Neuron (in vitro differentiated cells): ENCODE measurements around the gene COL18A1.
"Not testable (repeated sequence)": the region's sequence is repeated elsewhere in the genome, so short reads cannot be mapped to it uniquely, and the experiment has no call there.

Experiments used
- H2AFZ ChIP-seq: one replicate; pipeline ENCODE4 v1.6.1; 2013; ENCODE audit warnings: low read depth, mild to moderate bottlenecking, inconsistent platforms, low read length, moderate library complexity
- H3K27me3 ChIP-seq: one replicate; pipeline ENCODE4 v1.6.1; 2013; ENCODE audit warnings: low read length; ENCODE audit not compliant: insufficient read depth
- H3K36me3 ChIP-seq: one replicate; pipeline ENCODE4 v1.6.1; 2013; ENCODE audit warnings: low read length; ENCODE audit not compliant: insufficient read depth
- H3K4me1 ChIP-seq: one replicate; pipeline ENCODE4 v1.6.1; 2013; ENCODE audit warnings: low read length; ENCODE audit not compliant: insufficient read depth
- H3K4me3 ChIP-seq: 2 replicates; pipeline ENCODE4 v1.5.1; 2013; ENCODE audit warnings: mild to moderate bottlenecking, low read length, moderate library complexity
- H3K9me3 ChIP-seq: one replicate; pipeline ENCODE4 v1.6.1; 2013; ENCODE audit warnings: low read length

Gene COL18A1

GRCh38 chr21:45430521-45431501 is 25.8 kb downstream of the COL18A1 start:
- no peak overlapping the region for H2AFZ ChIP-seq
- no peak overlapping the region for H3K4me3 ChIP-seq
- peaks cover 17% of the 10 kb centered on the region for H3K4me1 ChIP-seq
- no peaks in the 10 kb centered on the region for H3K36me3 ChIP-seq
- no peaks in the 10 kb centered on the region for H3K9me3 ChIP-seq
- H3K27me3 ChIP-seq: no peaks in the 10 kb centered on the region

GRCh38 chr21:45431781-45432572 is 27.0 kb downstream of the COL18A1 start:
- peaks cover 17% of the 10 kb centered on the region for H3K4me1 ChIP-seq
- no peak overlapping the region for H3K4me3 ChIP-seq
- no peak overlapping the region for H2AFZ ChIP-seq
- no peaks in the 10 kb centered on the region for H3K27me3 ChIP-seq
- H3K9me3 ChIP-seq: no peaks in the 10 kb centered on the region
- no peaks in the 10 kb centered on the region for H3K36me3 ChIP-seq

GRCh38 chr21:45432575-45433255 is 27.8 kb downstream of the COL18A1 start:
- no peak overlapping the region for H3K4me3 ChIP-seq
- H3K27me3 ChIP-seq: no peaks in the 10 kb centered on the region
- H3K36me3 ChIP-seq: no peaks in the 10 kb centered on the region
- H3K4me1 ChIP-seq: peaks cover 17% of the 10 kb centered on the region
- H3K9me3 ChIP-seq: no peaks in the 10 kb centered on the region
- H2AFZ ChIP-seq: no peak overlapping the region

- H3K4me3 ChIP-seq: no peak overlapping the region
- H3K9me3 ChIP-seq: no peaks in the 10 kb centered on the region
- H2AFZ ChIP-seq: no peak overlapping the region
- H3K36me3 ChIP-seq: no peaks in the 10 kb centered on the region
- no peaks in the 10 kb centered on the region for H3K27me3 ChIP-seq
- H3K4me1 ChIP-seq: peaks cover 17% of the 10 kb centered on the region
These were observed 28.3 kb downstream of the COL18A1 start for GRCh38 chr21:45433301-45433700.

GRCh38 chr21:45433911-45434644 is 29.1 kb downstream of the COL18A1 start:
- Histone ChIP-seq H3K27me3 (no peaks in the 10 kb centered on the region), H3K9me3 (no peaks in the 10 kb centered on the region), H3K4me3 (no peak overlapping the region), H3K4me1 (peaks cover 17% of the 10 kb centered on the region), H3K36me3 (no peaks in the 10 kb centered on the region), H2AFZ (no peak overlapping the region)

- no peak overlapping the region for H2AFZ ChIP-seq
- H3K27me3 ChIP-seq: no peaks in the 10 kb centered on the region
- peaks cover 17% of the 10 kb centered on the region for H3K4me1 ChIP-seq
- no peaks in the 10 kb centered on the region for H3K36me3 ChIP-seq
- H3K4me3 ChIP-seq: no peak overlapping the region
- no peaks in the 10 kb centered on the region for H3K9me3 ChIP-seq
These were observed 29.8 kb downstream of the COL18A1 start for GRCh38 chr21:45434645-45435217.

- Histone ChIP-seq H3K36me3 (no peaks in the 10 kb centered on the region), H3K4me1 (peaks cover 15% of the 10 kb centered on the region), H3K4me3 (no peak overlapping the region), H3K27me3 (no peaks in the 10 kb centered on the region), H2AFZ (no peak overlapping the region), H3K9me3 (no peaks in the 10 kb centered on the region)
These were observed 30.5 kb downstream of the COL18A1 start for GRCh38 chr21:45435405-45435981.

GRCh38 chr21:45436351-45437065 is 31.5 kb downstream of the COL18A1 start:
- Histone ChIP-seq H3K4me1 (peaks cover 8% of the 10 kb centered on the region), H2AFZ (no peak overlapping the region), H3K9me3 (no peaks in the 10 kb centered on the region), H3K4me3 (no peak overlapping the region), H3K36me3 (no peaks in the 10 kb centered on the region), H3K27me3 (no peaks in the 10 kb centered on the region)

GRCh38 chr21:45437844-45438243 is 32.9 kb downstream of the COL18A1 start:
- H3K4me3 ChIP-seq, H3K4me1 ChIP-seq, H2AFZ ChIP-seq, H3K36me3 ChIP-seq, H3K9me3 ChIP-seq, H3K27me3 ChIP-seq: not testable (repeated sequence)

GRCh38 chr21:45438391-45439145 is 33.6 kb downstream of the COL18A1 start:
- no peaks in the 10 kb centered on the region for H3K36me3 ChIP-seq

More at GRCh38 chr21:45438391-45439145, 33.6 kb downstream of the COL18A1 start:
- Histone ChIP-seq H2AFZ (no peak overlapping the region), H3K4me3 (no peak overlapping the region), H3K9me3 (no peaks in the 10 kb centered on the region), H3K27me3 (no peaks in the 10 kb centered on the region), H3K4me1 (no peaks in the 10 kb centered on the region)
